Measurements from ENCODE around the gene MYCBP2. TPM values are rescaled to one million over a fixed set of nuclear protein-coding genes. Genes with fewer than 3 reads are reported as not detected.
A peak's percentile ranks its signal among the peaks of the same experiment; 100 is the strongest.

MYCBP2 gene
- total RNA-seq, 4 donors from 2014 or later = 274 to 342 (median 305) TPM

DNA sequence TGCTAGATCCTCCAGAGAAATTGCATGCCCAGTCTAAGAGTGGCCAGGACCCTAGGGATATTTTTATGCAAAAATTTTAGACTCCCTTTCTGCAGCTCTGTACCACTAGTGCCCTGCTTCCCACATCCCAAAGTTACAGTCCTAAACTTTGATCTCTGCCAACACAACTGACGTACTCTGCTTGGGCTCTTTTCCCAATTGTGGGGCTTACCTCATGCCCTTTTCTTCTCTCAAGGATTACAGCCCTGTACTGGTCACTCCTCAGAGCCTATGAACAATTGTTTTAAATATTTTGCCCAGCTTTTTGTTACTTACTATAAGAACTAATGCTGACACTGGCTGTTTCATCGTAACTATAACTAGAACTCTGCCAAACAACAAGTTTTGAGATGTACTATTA is 242.1 kb downstream of the MYCBP2 start:
- no peak for DNase-seq (ENCODE audit: low spot score in 2 of 2)
- peaks cover 0 to 90% (median 20%) of the 10 kb centered on the region in 3 donors for H3K36me3 ChIP-seq
- TF ChIP-seq, protein P1, sequence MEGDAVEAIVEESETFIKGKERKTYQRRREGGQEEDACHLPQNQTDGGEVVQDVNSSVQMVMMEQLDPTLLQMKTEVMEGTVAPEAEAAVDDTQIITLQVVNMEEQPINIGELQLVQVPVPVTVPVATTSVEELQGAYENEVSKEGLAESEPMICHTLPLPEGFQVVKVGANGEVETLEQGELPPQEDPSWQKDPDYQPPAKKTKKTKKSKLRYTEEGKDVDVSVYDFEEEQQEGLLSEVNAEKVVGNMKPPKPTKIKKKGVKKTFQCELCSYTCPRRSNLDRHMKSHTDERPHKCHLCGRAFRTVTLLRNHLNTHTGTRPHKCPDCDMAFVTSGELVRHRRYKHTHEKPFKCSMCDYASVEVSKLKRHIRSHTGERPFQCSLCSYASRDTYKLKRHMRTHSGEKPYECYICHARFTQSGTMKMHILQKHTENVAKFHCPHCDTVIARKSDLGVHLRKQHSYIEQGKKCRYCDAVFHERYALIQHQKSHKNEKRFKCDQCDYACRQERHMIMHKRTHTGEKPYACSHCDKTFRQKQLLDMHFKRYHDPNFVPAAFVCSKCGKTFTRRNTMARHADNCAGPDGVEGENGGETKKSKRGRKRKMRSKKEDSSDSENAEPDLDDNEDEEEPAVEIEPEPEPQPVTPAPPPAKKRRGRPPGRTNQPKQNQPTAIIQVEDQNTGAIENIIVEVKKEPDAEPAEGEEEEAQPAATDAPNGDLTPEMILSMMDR (IDR thresholded peaks at IDR 0.05) = no peak
- no peak for TF ChIP-seq POLR2A (IDR thresholded peaks at IDR 0.05)
- no peak for TF ChIP-seq EP300 (IDR thresholded peaks at IDR 0.05)

GRCh38 chr13:77079902-77080413 is 246.9 kb downstream of the MYCBP2 start:
- Histone ChIP-seq H3K4me3 (no peak overlapping the region), H3K27ac (peak overlapping the region in 1 of 4 donors; percentile 32), H3K9me3 (no peaks in the 10 kb centered on the region), H3K36me3 (peaks cover 0 to 97% (median 25%) of the 10 kb centered on the region in 3 donors), H3K27me3 (no peaks in the 10 kb centered on the region), H3K4me1 (no peaks in the 10 kb centered on the region)
- TF ChIP-seq, protein P1 (IDR thresholded peaks at IDR 0.05) = no peak
- TF ChIP-seq EP300 (IDR thresholded peaks at IDR 0.05) = peak in 1 of 2 donors; percentile 27
- no peak for DNase-seq (ENCODE audit: low spot score in 2 of 2)

More for the DNA sequence above, 242.1 kb downstream of the MYCBP2 start:
- Histone ChIP-seq H3K9me3 (no peaks in the 10 kb centered on the region), H3K4me3 (no peak overlapping the region), H3K27me3 (no peaks in the 10 kb centered on the region), H3K27ac (no peak overlapping the region), H3K4me1 (no peaks in the 10 kb centered on the region)
- 93 to 97% methylated on average over 2 of the region's 2 CpGs for WGBS, 2 donors

GRCh38 chr13:77067519-77067918 is 259.4 kb downstream of the MYCBP2 start:
- Histone ChIP-seq H3K4me1 (no peaks in the 10 kb centered on the region), H3K27ac (no peak overlapping the region), H3K4me3 (no peak overlapping the region), H3K27me3 (no peaks in the 10 kb centered on the region), H3K9me3 (no peaks in the 10 kb centered on the region), H3K36me3 (peaks cover 0 to 79% (median 0%) of the 10 kb centered on the region in 3 donors)
- whole genome bisulfite sequencing, 2 donors = 92 to 96% methylated on average over 2 of the region's 2 CpGs
- TF ChIP-seq POLR2A (IDR thresholded peaks at IDR 0.05) (no peak), EP300 (IDR thresholded peaks at IDR 0.05) (no peak)
- TF ChIP-seq, protein P1 (IDR thresholded peaks at IDR 0.05) = no peak
- no peak for DNase-seq (ENCODE audit: low spot score in 2 of 2)

- 77% methylated on average over 5 of the region's 5 CpGs for whole genome bisulfite sequencing, 2 donors
- Histone ChIP-seq H3K4me3 (no peak overlapping the region), H3K27me3 (no peaks in the 10 kb centered on the region), H3K27ac (no peak overlapping the region), H3K36me3 (peaks cover 0 to 84% (median 3%) of the 10 kb centered on the region in 3 donors), H3K4me1 (no peaks in the 10 kb centered on the region), H3K9me3 (no peaks in the 10 kb centered on the region)
- DNase-seq (ENCODE audit: low spot score in 2 of 2) = no peak
- TF ChIP-seq, protein P1 (IDR thresholded peaks at IDR 0.05) = no peak
- TF ChIP-seq POLR2A (IDR thresholded peaks at IDR 0.05) = no peak
- no peak for TF ChIP-seq EP300 (IDR thresholded peaks at IDR 0.05)
Measured at GRCh38 chr13:77065461-77066147, 261.3 kb downstream of the MYCBP2 start.

- DNase-seq (ENCODE audit: low spot score in 2 of 2) = no peak
- WGBS, 2 donors = 95% methylated on average over 1 of the region's 1 CpG
- Histone ChIP-seq H3K36me3 (peaks cover 0 to 74% (median 3%) of the 10 kb centered on the region in 3 donors), H3K27me3 (no peaks in the 10 kb centered on the region), H3K9me3 (no peaks in the 10 kb centered on the region), H3K27ac (no peak overlapping the region), H3K4me3 (no peak overlapping the region), H3K4me1 (no peaks in the 10 kb centered on the region)
- TF ChIP-seq POLR2A (IDR thresholded peaks at IDR 0.05) (no peak), EP300 (IDR thresholded peaks at IDR 0.05) (no peak)
- TF ChIP-seq, protein P1 (IDR thresholded peaks at IDR 0.05) = no peak
Measured at GRCh38 chr13:77062097-77062496, 264.8 kb downstream of the MYCBP2 start.

All from tibial nerve (tissue), 4 donors.